Panc1 (cell line): Measurements from ENCODE around the gene TBX2. TPM values are rescaled to one million over a fixed set of nuclear protein-coding genes. Genes with fewer than 3 reads are reported as not detected.

Experiments
- ATAC-seq: fragments of 200-7000 bp; cut with Tn5 transposase; 2 replicates; pipeline ENCODE4 v1.9.1; 2020; ENCODE audit warnings: mild to moderate bottlenecking, moderate library complexity
- BruUV-seq: library from RNA; stranded (reverse); fragments of 400-500 nt; replicated peaks from 2 replicates; lab custom pipeline; 2021; lab: Mats Ljungman, UMichigan
- CTCF ChIA-PET: fragments of 300-600 bp; sonication (Branson Sonifier 250); formaldehyde crosslinking; loops from one replicate; lab custom pipeline; 2022; ENCODE audit warnings: antibody characterized with exemption; lab: Charles Lee
- POLR2A ChIA-PET: fragments of 300-600 bp; sonication (Branson Sonifier 250); formaldehyde crosslinking; loops from one replicate; lab custom pipeline; 2022; ENCODE audit warnings: antibody characterized with exemption; lab: Charles Lee
- DNase-seq: peaks from one replicate; pipeline ENCODE4 v3.0.0-alpha.2; 2010; ENCODE audit warnings: low read depth, low spot score
- H3K27ac ChIP-seq: 2 replicates; pipeline ENCODE4 v1.5.1; 2011; ENCODE audit warnings: mild to moderate bottlenecking, low read length, inconsistent platforms
- H3K27me3 ChIP-seq: fragments of 200-500 bp; sonication (Bioruptor generic); 2 replicates; pipeline ENCODE4 v1.6.0; 2014; ENCODE audit warnings: low read length, inconsistent platforms; ENCODE audit not compliant: control insufficient read depth, insufficient read depth
- H3K36me3 ChIP-seq: fragments of 200-500 bp; sonication (Bioruptor generic); 2 replicates; pipeline ENCODE4 v1.5.1; 2014; ENCODE audit warnings: inconsistent platforms, mild to moderate bottlenecking, low read length, moderate library complexity; ENCODE audit not compliant: control insufficient read depth, insufficient read depth
- H3K4me1 ChIP-seq: 2 replicates; pipeline ENCODE4 v1.5.1; 2011; ENCODE audit warnings: inconsistent platforms, mild to moderate bottlenecking, low read length, moderate library complexity; ENCODE audit not compliant: control insufficient read depth, insufficient read depth
- H3K4me3 ChIP-seq, 2 experiments: 2 replicates each; pipeline ENCODE4 v1.5.1; 2011 to 2012; ENCODE audit warnings: low read depth in 2 of 2, low read length in 2 of 2, mild to moderate bottlenecking in 2 of 2, inconsistent platforms in 1 of 2, moderate library complexity in 1 of 2
- H3K9me3 ChIP-seq: fragments of 200-500 bp; sonication (Bioruptor generic); 2 replicates; pipeline ENCODE4 v1.5.1; 2014; ENCODE audit warnings: low read depth, mild to moderate bottlenecking, inconsistent platforms, low read length, moderate library complexity; ENCODE audit not compliant: control insufficient read depth, insufficient read depth
- CTCF ChIP-seq: fragments of 450-650 bp; IDR thresholded peaks from 2 replicates; pipeline ENCODE4 v1.5.1; 2017; ENCODE audit warnings: mild to moderate bottlenecking
- POLR2AphosphoS5 ChIP-seq: IDR thresholded peaks from 2 replicates; pipeline ENCODE4 v1.6.1; 2012; ENCODE audit warnings: mild to moderate bottlenecking, low read depth, low read length, moderate library complexity
- REST ChIP-seq, 2 experiments: IDR thresholded peaks; 2 replicates each; pipeline ENCODE4 v1.6.1; 2011 to 2012; ENCODE audit warnings: low read depth in 2 of 2, control low read depth in 1 of 2, low read length in 1 of 2, mild to moderate bottlenecking in 1 of 2, moderate library complexity in 1 of 2; ENCODE audit not compliant: insufficient read depth in 1 of 2
- SIN3A ChIP-seq: IDR thresholded peaks from 2 replicates; pipeline ENCODE4 v1.6.1; 2012; ENCODE audit warnings: low read depth, mild to moderate bottlenecking, low read length, moderate library complexity, borderline replicate concordance; ENCODE audit not compliant: insufficient read depth
- TCF7L2 ChIP-seq: IDR thresholded peaks from 2 replicates; pipeline ENCODE4 v1.6.1; 2011; ENCODE audit warnings: mild to moderate bottlenecking, low read depth, low read length, inconsistent platforms
- in situ Hi-C: cut with HindIII; loops from 2 replicates; pipeline ENCODE4 v1.10.0; 2016; ENCODE audit warnings: low sequenced_read_pairs, low pct_unique_long_range_greater_than_20kb
- intact Hi-C: fragments of 100-400 bp; cut with micrococcal nuclease; formaldehyde crosslinking; loops from one replicate; pipeline ENCODE4 v1.10.0; 2022; ENCODE audit not compliant: unreplicated experiment
- total RNA-seq: library from RNA; stranded (reverse); gene quantifications from one replicate; pipeline ENCODE4 v1.2.1, GENCODE V29; 2021; ENCODE audit not compliant: unreplicated experiment

TBX2 gene
- total RNA-seq, 1 experiment from 2014 or later, result 35.6 TPM

DNA sequence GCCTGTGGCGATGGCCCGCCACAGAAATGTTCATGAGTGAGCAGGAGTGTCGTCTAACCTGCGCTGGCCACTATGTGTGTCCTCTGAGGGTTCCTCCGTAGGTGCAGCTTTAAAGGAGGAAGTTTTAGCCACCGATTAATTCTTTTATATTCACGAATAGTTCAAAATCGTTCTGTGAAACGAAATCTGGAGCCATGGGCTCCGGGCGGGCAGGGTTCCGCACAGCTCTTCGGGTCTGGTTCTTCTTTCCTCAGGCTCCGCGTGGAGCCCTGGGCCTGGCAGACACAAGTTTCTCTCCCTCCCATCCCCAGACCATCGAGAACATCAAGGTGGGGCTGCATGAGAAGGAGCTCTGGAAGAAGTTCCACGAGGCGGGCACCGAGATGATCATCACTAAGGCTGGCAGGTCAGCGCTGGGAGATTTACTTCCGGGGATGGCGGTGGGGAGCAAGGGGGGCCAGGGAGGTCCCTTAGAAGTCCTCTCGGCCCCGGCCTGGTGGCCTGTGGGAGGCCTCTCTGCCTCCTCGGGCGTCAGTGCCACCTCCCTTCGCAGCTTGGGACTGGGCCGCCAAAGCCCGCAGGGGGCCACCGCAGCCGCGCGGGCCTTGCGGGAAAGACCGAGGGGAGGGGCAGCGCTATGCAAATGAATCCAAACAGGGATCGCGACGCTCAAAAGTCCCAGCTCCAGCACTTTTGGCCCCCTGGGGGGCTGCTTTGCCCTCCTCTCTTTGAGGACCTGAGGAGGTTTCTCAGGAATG is 57.8 kb downstream of the TBX2 start:
- no peaks in the 10 kb centered on the region for H3K36me3 ChIP-seq
- ChIA-PET POLR2A (no interaction called here), CTCF (no interaction called here)

DNA sequence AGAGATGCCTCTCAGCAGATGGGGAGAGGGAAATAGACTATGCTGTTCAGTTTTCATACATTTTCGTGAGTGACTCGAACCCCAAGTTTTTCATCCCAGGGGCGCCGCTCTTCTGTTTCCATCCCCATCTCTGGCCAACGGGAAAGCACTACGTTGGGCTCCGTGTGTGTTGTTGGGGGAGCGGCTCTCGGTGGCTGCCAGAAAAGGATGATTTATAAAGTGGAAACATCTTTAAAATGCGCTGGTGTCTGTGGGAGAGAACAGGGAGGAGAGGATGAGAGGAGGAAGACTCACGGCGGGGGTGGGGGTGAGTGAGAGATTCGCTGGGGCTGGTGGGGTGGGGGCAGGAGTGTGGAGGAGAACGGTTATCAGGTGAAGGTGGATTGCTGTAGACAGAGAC is 58.4 kb downstream of the TBX2 start:
- POLR2A ChIA-PET, result no interaction called here
- H3K9me3 ChIP-seq, result no peaks in the 10 kb centered on the region
- DNase-seq (no peak), ATAC-seq (no peak)
- TF ChIP-seq SIN3A (no peak), POLR2AphosphoS5 (no peak), TCF7L2 (no peak), CTCF (no peak), REST (IDR thresholded peaks at IDR 0.05; ENCODE audit: insufficient read depth in 1 of 2, low read depth in 2 of 2, low read length in 1 of 2) (no peak)
- H3K4me1 ChIP-seq, result 0 out of 2 replicates have a peak, but pooled peaks cover 3% of the 10 kb centered on the region
- CTCF ChIA-PET, result no interaction called here
- no peaks in the 10 kb centered on the region for H3K36me3 ChIP-seq
- no TSS peak for BruUV-seq
- no peak overlapping the region for H3K27ac ChIP-seq
- no peak overlapping the region for H3K4me3 ChIP-seq
- in situ Hi-C loops (no loop called here), intact Hi-C loops (no loop called here)
- no peaks in the 10 kb centered on the region for H3K27me3 ChIP-seq

More for the DNA sequence above, 57.8 kb downstream of the TBX2 start:
- no peak overlapping the region for H3K4me3 ChIP-seq
- H3K9me3 ChIP-seq, result no peaks in the 10 kb centered on the region
- H3K4me1 ChIP-seq, result 0 out of 2 replicates have a peak, but pooled peaks cover 3% of the 10 kb centered on the region
- in situ Hi-C loops (no loop called here), intact Hi-C loops (no loop called here)
- no peak overlapping the region for H3K27ac ChIP-seq
- DNase-seq (no peak), ATAC-seq (no peak)
- BruUV-seq, result no TSS peak
- H3K27me3 ChIP-seq, result no peaks in the 10 kb centered on the region
- TF ChIP-seq REST (IDR thresholded peaks at IDR 0.05; ENCODE audit: insufficient read depth in 1 of 2, low read depth in 2 of 2, low read length in 1 of 2), result no peak
- no peak for TF ChIP-seq TCF7L2
- TF ChIP-seq SIN3A, result no peak
- TF ChIP-seq CTCF, result no peak
- no peak for TF ChIP-seq POLR2AphosphoS5
